Measurements from ENCODE around the gene SUN2. TPM values are rescaled to one million over a fixed set of nuclear protein-coding genes. Genes with fewer than 3 reads are reported as not detected.
A peak's percentile ranks its signal among the peaks of the same experiment; 100 is the strongest.

The SUN2 gene
- total and polyA plus RNA-seq, 2 of the 13 experiments (the other 11 are each of a cell fraction or from before 2014, with no cell fraction given), result 45.6 to 56.6 TPM

GRCh38 chr22:38728871-38729796 lies 26.7 kb downstream of the SUN2 start (continued):
- TF ChIP-seq STAT6 (CRISPR knock-in tag; IDR thresholded peaks at IDR 0.05; ENCODE audit: borderline replicate concordance) (no peak), HNF4G (IDR thresholded peaks at IDR 0.05; ENCODE audit: borderline replicate concordance, low read depth, low read length) (peak; percentile 66; the same call in 1 of the 2 replicates), HNF4G (CRISPR knock-in tag; IDR thresholded peaks at IDR 0.05; ENCODE audit: borderline replicate concordance, low read depth) (no peak), SRF (IDR thresholded peaks at IDR 0.05; ENCODE audit: low read depth, low read length) (peak; percentile 69; the same call in 1 of the 2 replicates), SRSF4 (IDR thresholded peaks at IDR 0.05; ENCODE audit: low read depth, low read length, poor library complexity, severe bottlenecking) (no peak), ZNF224 (CRISPR knock-in tag; IDR thresholded peaks at IDR 0.05) (no peak), JUND (CRISPR knock-in tag; IDR thresholded peaks at IDR 0.05) (no peak), POLR2A (IDR thresholded peaks at IDR 0.05; ENCODE audit: insufficient read depth in 1 of 2, low read depth in 2 of 2, low read length in 2 of 2) (0 out of 4 replicates have a peak, but pooled peaks of 1 of the 2 experiments have one; percentile 27), ZBTB38 (CRISPR knock-in tag; IDR thresholded peaks at IDR 0.05) (peak; percentile 40; the same call in 1 of the 2 replicates), FOXP1 (IDR thresholded peaks at IDR 0.05) (no peak), FOXP1 (CRISPR knock-in tag; IDR thresholded peaks at IDR 0.05) (no peak), ZBTB8A (CRISPR knock-in tag; IDR thresholded peaks at IDR 0.05; ENCODE audit: borderline replicate concordance, low read depth) (no peak), ZNF501 (CRISPR knock-in tag; IDR thresholded peaks at IDR 0.05) (no peak), ZFY (CRISPR knock-in tag; IDR thresholded peaks at IDR 0.05) (no peak), STAT5B (CRISPR knock-in tag; IDR thresholded peaks at IDR 0.05) (no peak)
- TF ChIP-seq, protein P1, sequence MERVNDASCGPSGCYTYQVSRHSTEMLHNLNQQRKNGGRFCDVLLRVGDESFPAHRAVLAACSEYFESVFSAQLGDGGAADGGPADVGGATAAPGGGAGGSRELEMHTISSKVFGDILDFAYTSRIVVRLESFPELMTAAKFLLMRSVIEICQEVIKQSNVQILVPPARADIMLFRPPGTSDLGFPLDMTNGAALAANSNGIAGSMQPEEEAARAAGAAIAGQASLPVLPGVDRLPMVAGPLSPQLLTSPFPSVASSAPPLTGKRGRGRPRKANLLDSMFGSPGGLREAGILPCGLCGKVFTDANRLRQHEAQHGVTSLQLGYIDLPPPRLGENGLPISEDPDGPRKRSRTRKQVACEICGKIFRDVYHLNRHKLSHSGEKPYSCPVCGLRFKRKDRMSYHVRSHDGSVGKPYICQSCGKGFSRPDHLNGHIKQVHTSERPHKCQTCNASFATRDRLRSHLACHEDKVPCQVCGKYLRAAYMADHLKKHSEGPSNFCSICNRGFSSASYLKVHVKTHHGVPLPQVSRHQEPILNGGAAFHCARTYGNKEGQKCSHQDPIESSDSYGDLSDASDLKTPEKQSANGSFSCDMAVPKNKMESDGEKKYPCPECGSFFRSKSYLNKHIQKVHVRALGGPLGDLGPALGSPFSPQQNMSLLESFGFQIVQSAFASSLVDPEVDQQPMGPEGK (CRISPR knock-in tag; IDR thresholded peaks at IDR 0.05), result peak; percentile 40; the same call in 1 of the 2 replicates
- TF ChIP-seq, protein P2, sequence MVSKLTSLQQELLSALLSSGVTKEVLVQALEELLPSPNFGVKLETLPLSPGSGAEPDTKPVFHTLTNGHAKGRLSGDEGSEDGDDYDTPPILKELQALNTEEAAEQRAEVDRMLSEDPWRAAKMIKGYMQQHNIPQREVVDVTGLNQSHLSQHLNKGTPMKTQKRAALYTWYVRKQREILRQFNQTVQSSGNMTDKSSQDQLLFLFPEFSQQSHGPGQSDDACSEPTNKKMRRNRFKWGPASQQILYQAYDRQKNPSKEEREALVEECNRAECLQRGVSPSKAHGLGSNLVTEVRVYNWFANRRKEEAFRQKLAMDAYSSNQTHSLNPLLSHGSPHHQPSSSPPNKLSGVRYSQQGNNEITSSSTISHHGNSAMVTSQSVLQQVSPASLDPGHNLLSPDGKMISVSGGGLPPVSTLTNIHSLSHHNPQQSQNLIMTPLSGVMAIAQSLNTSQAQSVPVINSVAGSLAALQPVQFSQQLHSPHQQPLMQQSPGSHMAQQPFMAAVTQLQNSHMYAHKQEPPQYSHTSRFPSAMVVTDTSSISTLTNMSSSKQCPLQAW (CRISPR knock-in tag; IDR thresholded peaks at IDR 0.05), result no peak

Data from HepG2 (cell line).